ENCODE data around the gene RICTOR.
A peak's percentile ranks its signal among the peaks of the same experiment; 100 is the strongest.

The RICTOR gene

GRCh38 chr5:39009981-39010380, 64.2 kb downstream of the RICTOR start:
- TF ChIP-seq CTCF (IDR thresholded peaks at IDR 0.05; ENCODE audit: low read depth, low read length), result no peak
- DNase-seq (ENCODE audit: extremely low read depth, low read depth), result no peak

- no peak for DNase-seq (ENCODE audit: extremely low read depth, low read depth)
Observed at GRCh38 chr5:39009280-39009679, 64.9 kb downstream of the RICTOR start.

DNA sequence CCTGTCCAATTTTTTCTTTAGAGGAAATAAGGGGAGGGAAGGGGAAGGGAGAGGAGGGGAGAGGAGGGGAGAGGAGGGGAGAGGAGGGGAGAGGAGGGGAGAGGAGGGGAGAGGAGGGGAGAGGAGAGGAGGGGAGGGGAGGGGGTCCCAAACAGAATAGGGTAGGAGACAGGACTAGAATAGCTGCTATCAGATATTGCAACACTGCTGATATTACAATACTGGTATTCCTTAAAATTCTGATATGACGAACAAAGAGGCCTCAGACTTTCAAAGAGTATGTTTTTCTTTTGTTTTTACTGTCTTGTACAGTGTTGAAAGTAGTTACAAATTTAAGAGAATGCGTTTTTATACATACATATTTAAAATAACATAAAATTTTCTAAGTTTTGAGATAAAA, 67.5 kb downstream of the RICTOR start:
- TF ChIP-seq CTCF (IDR thresholded peaks at IDR 0.05; ENCODE audit: low read depth, low read length), result no peak
- DNase-seq (ENCODE audit: extremely low read depth, low read depth), result no peak

More at GRCh38 chr5:39009280-39009679, 64.9 kb downstream of the RICTOR start:
- no peak for TF ChIP-seq CTCF (IDR thresholded peaks at IDR 0.05; ENCODE audit: low read depth, low read length)

GRCh38 chr5:39005566-39006232, 68.5 kb downstream of the RICTOR start:
- DNase-seq (ENCODE audit: extremely low read depth, low read depth), result no peak
- peak; percentile 3 for TF ChIP-seq CTCF (IDR thresholded peaks at IDR 0.05; ENCODE audit: low read depth, low read length)

DNA sequence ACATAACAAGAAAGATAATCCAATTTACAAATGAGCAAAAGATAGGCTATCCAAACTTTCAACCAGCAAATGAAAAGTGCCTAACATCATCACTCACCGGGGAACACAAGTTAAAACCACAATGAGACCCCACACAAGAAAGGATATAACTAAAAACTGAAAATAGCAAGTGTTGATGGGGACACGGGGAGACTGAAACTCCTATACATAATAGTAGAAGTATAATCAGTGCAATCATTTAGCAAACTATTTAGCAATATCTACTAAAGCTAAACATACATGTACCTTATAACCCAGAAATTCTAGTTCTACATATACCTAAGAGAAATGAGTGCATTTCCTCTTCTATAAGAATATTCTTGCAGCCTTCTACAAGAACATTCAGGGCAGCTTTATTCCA, 72.5 kb downstream of the RICTOR start:
- DNase-seq (ENCODE audit: extremely low read depth, low read depth), result no peak
- no peak for TF ChIP-seq CTCF (IDR thresholded peaks at IDR 0.05; ENCODE audit: low read depth, low read length)

DNA sequence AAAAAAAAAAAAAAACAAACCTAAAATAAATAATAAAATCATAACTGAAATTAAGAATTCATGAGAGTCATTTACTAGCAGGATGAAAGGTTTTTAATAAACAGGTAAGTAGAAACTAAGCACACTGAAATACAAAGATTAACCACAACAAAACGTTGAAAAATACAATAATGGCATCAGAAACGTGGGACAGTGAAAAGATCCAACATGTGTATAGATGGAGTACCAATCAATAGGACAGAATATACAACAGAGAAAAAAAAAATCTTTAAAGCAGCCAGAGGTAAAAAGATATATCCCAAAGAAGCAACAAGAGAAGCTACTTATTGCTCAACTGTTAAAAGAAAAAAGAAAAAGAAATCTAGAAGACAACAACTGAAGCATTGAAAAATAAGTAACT, 75.2 kb downstream of the RICTOR start:
- no peak for DNase-seq (ENCODE audit: extremely low read depth, low read depth)
- no peak for TF ChIP-seq CTCF (IDR thresholded peaks at IDR 0.05; ENCODE audit: low read depth, low read length)

DNA sequence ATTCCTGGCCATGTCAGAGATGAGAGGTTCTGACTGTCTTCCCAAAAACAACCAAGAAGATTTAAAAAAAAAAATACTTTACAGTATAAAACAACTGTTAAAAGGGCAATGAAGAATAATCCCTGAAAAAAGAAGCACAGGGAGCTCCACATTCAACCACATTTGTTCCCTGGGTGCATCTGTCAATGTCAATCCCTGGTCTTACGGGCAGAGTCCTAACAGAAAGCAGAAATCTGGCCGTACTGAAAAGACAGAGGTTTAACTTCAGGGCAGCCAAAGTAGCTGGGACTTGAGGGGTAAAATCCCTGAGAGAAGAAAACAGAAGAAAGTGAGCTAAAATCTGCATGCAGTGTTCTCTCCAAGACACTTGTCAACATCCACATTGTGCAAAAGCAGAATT, 76.6 kb downstream of the RICTOR start:
- DNase-seq (ENCODE audit: extremely low read depth, low read depth), result no peak
- TF ChIP-seq CTCF (IDR thresholded peaks at IDR 0.05; ENCODE audit: low read depth, low read length), result no peak

Data from AG09319 (cell line).